RPMI7951 (cell line): ENCODE data around the gene ALPG. TPM values are rescaled to one million over a fixed set of nuclear protein-coding genes. Genes with fewer than 3 reads are reported as not detected.
A peak's percentile ranks its signal among the peaks of the same experiment; 100 is the strongest.
"Not testable (repeated sequence)": the region's sequence is repeated elsewhere in the genome, so short reads cannot be mapped to it uniquely, and the experiment has no call there.

Experiments
- DNase-seq: peaks from one replicate; pipeline ENCODE4 v3.0.0-alpha.2; 2012; ENCODE audit warnings: low read depth
- total RNA-seq: library from RNA; depleted of rRNA; stranded (reverse); fragments of >200 nt; shearing (Covaris generic); gene quantifications from 2 replicates; pipeline ENCODE4 v1.2.3, GENCODE V29; 2014; rRNA removed

ALPG gene
- not detected in 2 replicates for total RNA-seq

GRCh38 chr2:232406556-232407310 lies at the start of gene ALPG:
ALPG (plus strand) TSS chr2:232406844; CDS start chr2:232406895, 51 bp downstream.
- DNase-seq, result no peak

- no peak for DNase-seq
Measured at GRCh38 chr2:232361646-232362045, 45.0 kb upstream of the ALPG start.

- DNase-seq, result no peak
Measured at GRCh38 chr2:232362174-232362900, 44.3 kb upstream of the ALPG start.

- DNase-seq, result not testable (repeated sequence)
Measured at GRCh38 chr2:232363064-232363783, 43.4 kb upstream of the ALPG start.

GRCh38 chr2:232363784-232364615 lies 42.6 kb upstream of the ALPG start:
- DNase-seq, result peak; percentile 45

- DNase-seq, result not testable (repeated sequence)
Measured at GRCh38 chr2:232364806-232365594, 41.6 kb upstream of the ALPG start.

GRCh38 chr2:232365621-232366321 lies 40.9 kb upstream of the ALPG start:
- DNase-seq, result peak; percentile 29

- DNase-seq, result not testable (repeated sequence)
Measured at GRCh38 chr2:232366461-232366860, 40.2 kb upstream of the ALPG start.

- no peak for DNase-seq
Measured at GRCh38 chr2:232367016-232367415, 39.6 kb upstream of the ALPG start.

GRCh38 chr2:232367591-232368233 lies 38.9 kb upstream of the ALPG start:
- no peak for DNase-seq

- DNase-seq, result no peak
Measured at GRCh38 chr2:232368311-232368731, 38.3 kb upstream of the ALPG start.

GRCh38 chr2:232369126-232369951 lies 37.3 kb upstream of the ALPG start:
- no peak for DNase-seq

- DNase-seq, result not testable (repeated sequence)
Measured at GRCh38 chr2:232370007-232370406, 36.6 kb upstream of the ALPG start.

- peak; percentile 44 for DNase-seq
Measured at GRCh38 chr2:232372231-232373208, 34.1 kb upstream of the ALPG start.

- no peak for DNase-seq
Measured at GRCh38 chr2:232374356-232374755, 32.3 kb upstream of the ALPG start.

GRCh38 chr2:232375164-232375563 lies 31.5 kb upstream of the ALPG start:
- DNase-seq, result no peak

- no peak for DNase-seq
Measured at GRCh38 chr2:232376260-232376659, 30.4 kb upstream of the ALPG start.
